Esophagus muscularis mucosa (tissue), 4 donors: ENCODE measurements around the gene CLCNKB.

Experiments
- CTCF ChIP-seq, 3 experiments: fragments of 200-600 bp in 2 of 3; fragments of 450-650 bp in 1 of 3; sonication (generic) in 2 of 3; IDR thresholded peaks; one replicate each; pipeline ENCODE4 v1.5.1; 2017 to 2019; ENCODE audit warnings: antibody characterized with exemption in 3 of 3, mild to moderate bottlenecking in 2 of 3, moderate library complexity in 1 of 3
- EP300 ChIP-seq: sonication (generic); formaldehyde crosslinking; IDR thresholded peaks from one replicate; pipeline ENCODE4 v1.6.1; 2017; ENCODE audit warnings: antibody characterized with exemption
- POLR2A ChIP-seq: fragments of 450-650 bp; IDR thresholded peaks from one replicate; pipeline ENCODE4 v1.6.1; 2017; ENCODE audit warnings: antibody characterized with exemption, moderate library complexity, mild to moderate bottlenecking, low read depth
- POLR2AphosphoS5 ChIP-seq, 2 donors: sonication (generic); formaldehyde crosslinking; IDR thresholded peaks; one replicate each; pipeline ENCODE4 v1.6.1; 2017; ENCODE audit warnings: antibody characterized with exemption in 2 of 2

DNA sequence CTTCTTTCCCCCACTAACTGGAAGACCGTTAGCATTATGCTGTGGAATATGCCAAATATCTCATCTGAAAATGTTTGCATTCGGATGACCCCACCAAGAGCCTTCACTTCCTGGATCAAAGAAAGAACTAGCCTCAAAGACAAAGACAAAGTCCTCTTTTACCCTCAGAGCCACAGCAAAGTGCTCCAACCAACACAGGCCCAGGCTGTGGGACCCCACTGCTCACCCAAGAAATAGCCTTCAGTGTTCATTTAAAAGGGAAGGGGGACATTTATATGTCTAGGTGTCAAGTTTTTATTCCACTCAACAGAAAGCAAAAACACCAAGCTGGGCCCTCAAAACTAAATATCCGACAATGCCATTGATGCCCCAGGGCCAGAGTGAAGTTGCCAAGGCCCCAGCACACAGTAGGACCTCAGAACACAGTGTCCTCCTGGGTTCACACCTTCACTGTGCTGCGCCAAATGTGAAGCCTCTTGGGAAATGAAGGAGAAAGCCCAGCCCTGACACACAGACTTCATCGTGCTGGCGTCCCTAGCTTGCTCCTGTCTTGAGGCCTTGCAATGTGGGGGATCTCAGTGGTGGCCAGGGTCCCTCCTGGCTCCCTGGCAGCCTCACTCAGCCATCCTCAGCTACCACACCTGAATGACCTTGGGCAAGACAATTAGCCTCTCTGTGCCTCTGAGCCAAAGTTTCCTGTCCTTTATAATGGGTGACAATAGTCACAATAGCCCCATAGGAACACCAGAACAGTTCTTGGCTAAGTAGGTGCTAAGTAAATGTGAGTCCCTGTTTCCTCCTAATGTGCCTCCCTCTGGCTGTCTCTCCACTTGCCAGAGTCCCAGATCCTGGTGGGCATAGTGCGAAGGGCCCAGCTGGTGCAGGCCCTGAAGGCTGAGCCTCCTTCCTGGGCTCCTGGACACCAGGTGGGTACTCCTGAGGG is 11.3 kb downstream of the CLCNKB start:
- TF ChIP-seq CTCF (IDR thresholded peaks at IDR 0.05) = no peak
- TF ChIP-seq POLR2AphosphoS5 (IDR thresholded peaks at IDR 0.05) = no peak
- no peak for TF ChIP-seq POLR2A
- TF ChIP-seq EP300 = no peak
